ENCODE results near the gene IRF9. TPM values are rescaled to one million over a fixed set of nuclear protein-coding genes. Genes with fewer than 3 reads are reported as not detected.

The IRF9 gene
- total and polyA plus RNA-seq, 2 of the 13 experiments (the other 11 are each of a cell fraction or from before 2014, with no cell fraction given), result 14.9 to 49.7 TPM

GRCh38 chr14:24206260-24207103, 45.4 kb downstream of the IRF9 start (continued):
- TF ChIP-seq GFI1 (CRISPR knock-in tag; IDR thresholded peaks at IDR 0.05; ENCODE audit: borderline replicate concordance) (no peak), ZNF768 (CRISPR knock-in tag; IDR thresholded peaks at IDR 0.05) (peak; percentile 43; the same call in 1 of the 2 replicates), MIER3 (CRISPR knock-in tag; IDR thresholded peaks at IDR 0.05; ENCODE audit: borderline replicate concordance) (no peak), ZNF496 (CRISPR knock-in tag; IDR thresholded peaks at IDR 0.05; ENCODE audit: insufficient replicate concordance) (no peak), ZNF556 (CRISPR knock-in tag; IDR thresholded peaks at IDR 0.05; ENCODE audit: borderline replicate concordance) (no peak), POLR2AphosphoS5 (IDR thresholded peaks at IDR 0.05; ENCODE audit: low read depth, low read length) (no peak; the same call in 1 of the 2 replicates), MYNN (CRISPR knock-in tag; IDR thresholded peaks at IDR 0.05; ENCODE audit: low read depth) (no peak), RFX1 (IDR thresholded peaks at IDR 0.05) (no peak), ZSCAN22 (CRISPR knock-in tag; IDR thresholded peaks at IDR 0.05) (no peak), GABPA (IDR thresholded peaks at IDR 0.05; ENCODE audit: low read depth, low read length) (no peak), GABPA (CRISPR knock-in tag; IDR thresholded peaks at IDR 0.05; ENCODE audit: low read depth) (no peak), SP140L (CRISPR knock-in tag; IDR thresholded peaks at IDR 0.05; ENCODE audit: borderline replicate concordance) (no peak), ZNF782 (CRISPR knock-in tag; IDR thresholded peaks at IDR 0.05; ENCODE audit: borderline replicate concordance) (no peak), ZNF282 (IDR thresholded peaks at IDR 0.05; ENCODE audit: partially characterized antibody) (peak; percentile 61), NFE2L1 (CRISPR knock-in tag; IDR thresholded peaks at IDR 0.05; ENCODE audit: borderline replicate concordance) (no peak), DNMT1 (CRISPR knock-in tag; IDR thresholded peaks at IDR 0.05) (no peak), ZNF512B (CRISPR knock-in tag; IDR thresholded peaks at IDR 0.05; ENCODE audit: borderline replicate concordance) (peak; percentile 54; the same call in 1 of the 2 replicates), CREB1 (IDR thresholded peaks at IDR 0.05) (no peak), CREB1 (CRISPR knock-in tag; IDR thresholded peaks at IDR 0.05) (no peak), ZNF333 (CRISPR knock-in tag; IDR thresholded peaks at IDR 0.05; ENCODE audit: borderline replicate concordance) (0 out of 2 replicates have a peak, but pooled peaks have one; percentile 64), SOX6 (IDR thresholded peaks at IDR 0.05) (no peak), SOX6 (CRISPR knock-in tag; IDR thresholded peaks at IDR 0.05) (peak; percentile 18; the same call in 1 of the 2 replicates), MEF2D (CRISPR knock-in tag; IDR thresholded peaks at IDR 0.05) (no peak), ZBTB25 (CRISPR knock-in tag; IDR thresholded peaks at IDR 0.05) (no peak)
- TF ChIP-seq, protein P1, sequence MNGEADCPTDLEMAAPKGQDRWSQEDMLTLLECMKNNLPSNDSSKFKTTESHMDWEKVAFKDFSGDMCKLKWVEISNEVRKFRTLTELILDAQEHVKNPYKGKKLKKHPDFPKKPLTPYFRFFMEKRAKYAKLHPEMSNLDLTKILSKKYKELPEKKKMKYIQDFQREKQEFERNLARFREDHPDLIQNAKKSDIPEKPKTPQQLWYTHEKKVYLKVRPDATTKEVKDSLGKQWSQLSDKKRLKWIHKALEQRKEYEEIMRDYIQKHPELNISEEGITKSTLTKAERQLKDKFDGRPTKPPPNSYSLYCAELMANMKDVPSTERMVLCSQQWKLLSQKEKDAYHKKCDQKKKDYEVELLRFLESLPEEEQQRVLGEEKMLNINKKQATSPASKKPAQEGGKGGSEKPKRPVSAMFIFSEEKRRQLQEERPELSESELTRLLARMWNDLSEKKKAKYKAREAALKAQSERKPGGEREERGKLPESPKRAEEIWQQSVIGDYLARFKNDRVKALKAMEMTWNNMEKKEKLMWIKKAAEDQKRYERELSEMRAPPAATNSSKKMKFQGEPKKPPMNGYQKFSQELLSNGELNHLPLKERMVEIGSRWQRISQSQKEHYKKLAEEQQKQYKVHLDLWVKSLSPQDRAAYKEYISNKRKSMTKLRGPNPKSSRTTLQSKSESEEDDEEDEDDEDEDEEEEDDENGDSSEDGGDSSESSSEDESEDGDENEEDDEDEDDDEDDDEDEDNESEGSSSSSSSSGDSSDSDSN (CRISPR knock-in tag; IDR thresholded peaks at IDR 0.05), result 0 out of 2 replicates have a peak, but pooled peaks have one; percentile 16

Measured in HepG2 (cell line).